ENCODE data around the gene CALML4.

GRCh38 chr15:68190048-68190447, 15.1 kb downstream of the CALML4 start:
- no peak for TF ChIP-seq POLR2A (IDR thresholded peaks at IDR 0.05)
- TF ChIP-seq CTCF (IDR thresholded peaks at IDR 0.05) = no peak
